ENCODE measurements around the gene MRGPRX3. TPM values are rescaled to one million over a fixed set of nuclear protein-coding genes. Genes with fewer than 3 reads are reported as not detected.
A peak's percentile ranks its signal among the peaks of the same experiment; 100 is the strongest.

The MRGPRX3 gene
- not detected for total RNA-seq
- polyA plus RNA-seq: not detected

DNA sequence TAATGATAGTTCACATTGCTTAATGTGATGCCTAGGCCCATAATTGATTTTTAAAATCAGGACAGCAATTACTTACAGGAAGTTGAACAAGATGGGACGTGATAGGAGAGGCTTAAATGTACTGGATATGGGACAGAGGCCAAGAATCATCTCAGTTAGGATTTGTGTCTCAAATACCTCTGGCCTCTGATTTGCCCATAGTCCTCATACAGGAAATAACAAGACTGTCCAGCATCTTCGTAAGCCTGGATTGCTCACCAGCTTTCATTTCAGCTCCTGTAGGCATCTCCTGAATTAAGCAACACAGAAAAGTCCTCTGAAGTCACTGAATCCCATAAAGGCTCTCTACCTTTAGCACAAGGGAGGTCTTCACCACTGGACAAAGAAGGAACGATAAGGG, at the start of gene MRGPRX3:
MRGPRX3 (plus strand) TSS at position 231 of the 400 bp plus-strand sequence. CDS start 4,632 bp downstream, outside the sequence.
- TF ChIP-seq, protein P1, sequence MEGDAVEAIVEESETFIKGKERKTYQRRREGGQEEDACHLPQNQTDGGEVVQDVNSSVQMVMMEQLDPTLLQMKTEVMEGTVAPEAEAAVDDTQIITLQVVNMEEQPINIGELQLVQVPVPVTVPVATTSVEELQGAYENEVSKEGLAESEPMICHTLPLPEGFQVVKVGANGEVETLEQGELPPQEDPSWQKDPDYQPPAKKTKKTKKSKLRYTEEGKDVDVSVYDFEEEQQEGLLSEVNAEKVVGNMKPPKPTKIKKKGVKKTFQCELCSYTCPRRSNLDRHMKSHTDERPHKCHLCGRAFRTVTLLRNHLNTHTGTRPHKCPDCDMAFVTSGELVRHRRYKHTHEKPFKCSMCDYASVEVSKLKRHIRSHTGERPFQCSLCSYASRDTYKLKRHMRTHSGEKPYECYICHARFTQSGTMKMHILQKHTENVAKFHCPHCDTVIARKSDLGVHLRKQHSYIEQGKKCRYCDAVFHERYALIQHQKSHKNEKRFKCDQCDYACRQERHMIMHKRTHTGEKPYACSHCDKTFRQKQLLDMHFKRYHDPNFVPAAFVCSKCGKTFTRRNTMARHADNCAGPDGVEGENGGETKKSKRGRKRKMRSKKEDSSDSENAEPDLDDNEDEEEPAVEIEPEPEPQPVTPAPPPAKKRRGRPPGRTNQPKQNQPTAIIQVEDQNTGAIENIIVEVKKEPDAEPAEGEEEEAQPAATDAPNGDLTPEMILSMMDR (IDR thresholded peaks at IDR 0.05): no peak
- WGBS, 2 donors: 53 to 67% methylated on average over 3 of the region's 3 CpGs
- H3K36me3 ChIP-seq: no peaks in the 10 kb centered on the region
- no peak within 1 kb of the TSS for H3K27ac ChIP-seq
- ATAC-seq (no peak), DNase-seq (no peak), FAIRE-seq (no peak)
- no peaks in the 10 kb centered on the region for H3K4me1 ChIP-seq
- no peak within 1 kb of the TSS for H3K4me3 ChIP-seq
- peaks cover 0 to 3% (median 0%) of the 10 kb centered on the region in 4 donors for H3K27me3 ChIP-seq
- no peaks in the 10 kb centered on the region for H3K9me3 ChIP-seq
- intact Hi-C loops (cut with DNase I): no loop called here

DNA sequence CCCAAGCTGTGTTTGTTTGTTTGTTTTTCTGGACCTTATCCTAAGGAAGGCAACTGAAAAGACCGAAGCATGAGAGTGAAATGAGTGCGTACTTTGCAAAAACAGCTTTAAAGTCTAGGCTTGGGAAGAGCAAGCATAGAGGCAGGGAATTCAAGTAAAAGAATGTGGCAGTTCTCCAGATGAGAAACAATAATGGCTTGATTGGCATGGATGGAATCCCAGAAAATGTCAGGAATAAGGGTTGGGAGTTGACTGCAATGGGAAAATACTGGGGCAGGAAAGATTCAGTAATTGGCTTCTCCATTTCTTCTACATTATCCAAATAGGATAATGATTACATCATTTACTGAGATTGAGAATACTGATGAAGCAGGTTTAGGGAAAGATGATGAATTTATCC, 44.0 kb upstream of the MRGPRX3 start:
- Histone ChIP-seq H3K9me3 (no peaks in the 10 kb centered on the region), H3K4me1 (no peaks in the 10 kb centered on the region), H3K27ac (no peak overlapping the region), H3K36me3 (peaks cover 0 to 17% (median 0%) of the 10 kb centered on the region in 3 donors), H3K4me3 (no peak overlapping the region), H3K27me3 (no peaks in the 10 kb centered on the region)
- FAIRE-seq (no peak), ATAC-seq (no peak), DNase-seq (no peak)
- 95 to 96% methylated on average over 2 of the region's 2 CpGs for WGBS, 2 donors
- intact Hi-C loops (cut with DNase I): no loop called here
- TF ChIP-seq, protein P1 (IDR thresholded peaks at IDR 0.05): no peak

DNA sequence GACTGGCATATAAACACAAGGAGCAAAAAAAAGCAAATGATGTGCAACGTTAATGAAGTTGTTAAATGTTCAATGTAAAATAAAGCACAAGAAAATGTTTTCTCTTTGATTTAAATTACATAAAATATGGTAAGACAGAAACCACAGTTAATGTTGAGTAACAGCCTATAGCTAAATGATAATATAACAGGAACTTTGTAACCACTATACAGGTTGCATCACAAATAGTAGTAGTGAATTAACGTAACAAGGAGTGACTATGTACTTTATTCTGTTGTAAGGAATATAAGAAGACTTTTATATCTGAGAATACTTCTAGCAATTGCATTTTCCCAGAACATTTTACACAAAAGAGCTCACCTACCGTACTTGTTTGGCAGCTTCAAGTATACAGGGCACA, 43.4 kb upstream of the MRGPRX3 start:
- DNase-seq (no peak), ATAC-seq (no peak), FAIRE-seq (no peak)
- Histone ChIP-seq H3K4me1 (no peaks in the 10 kb centered on the region), H3K27ac (no peak overlapping the region), H3K9me3 (no peaks in the 10 kb centered on the region), H3K4me3 (no peak overlapping the region), H3K36me3 (peaks cover 0 to 17% (median 0%) of the 10 kb centered on the region in 3 donors), H3K27me3 (no peaks in the 10 kb centered on the region)
- intact Hi-C loops (cut with DNase I): no loop called here
- WGBS, 2 donors: 88 to 94% methylated on average over 3 of the region's 3 CpGs
- TF ChIP-seq, protein P1 (IDR thresholded peaks at IDR 0.05): no peak

DNA sequence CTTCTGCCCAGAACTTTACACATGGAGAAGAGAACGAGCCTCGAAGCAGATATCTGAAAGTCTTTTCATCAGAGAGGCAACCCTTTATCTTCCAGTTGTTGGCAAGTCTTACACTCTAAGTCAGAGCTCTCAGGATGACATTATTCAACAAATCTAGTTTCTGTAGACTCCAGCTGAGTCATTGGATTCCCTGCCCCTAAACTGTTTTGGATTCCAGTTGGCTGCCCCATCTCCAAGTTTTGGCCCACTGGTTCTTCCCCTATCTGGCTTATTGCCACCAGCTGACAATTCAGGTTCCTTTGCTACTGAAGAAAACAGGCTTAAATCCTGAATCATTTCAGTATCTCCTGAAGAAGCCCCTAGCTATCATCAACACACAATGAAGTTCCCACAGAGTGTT, 40.6 kb upstream of the MRGPRX3 start:
- no peak for DNase-seq
- 91 to 94% methylated on average over 2 of the region's 2 CpGs for WGBS, 2 donors
- no peak for ATAC-seq

DNA sequence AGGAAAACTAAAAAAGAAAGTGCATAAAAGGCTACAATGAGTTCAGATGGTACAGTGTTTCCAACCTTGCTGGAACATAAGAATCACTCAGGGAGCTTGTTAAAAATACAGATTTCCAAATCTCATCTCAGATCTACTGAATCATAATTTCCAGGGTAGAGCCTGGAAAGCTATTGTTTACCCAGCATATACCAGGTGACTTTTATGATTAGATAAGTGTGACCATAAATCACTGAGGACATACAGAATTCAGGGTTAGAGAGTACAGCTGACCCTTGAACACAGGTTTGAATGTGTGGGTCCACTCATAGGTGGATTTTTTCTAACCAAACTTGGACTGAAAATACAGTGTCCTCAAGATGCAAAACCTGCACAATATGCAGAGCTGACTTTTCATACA, 38.4 kb upstream of the MRGPRX3 start:
- peaks cover 0 to 7% (median 0%) of the 10 kb centered on the region in 3 donors for H3K36me3 ChIP-seq
- no peaks in the 10 kb centered on the region for H3K9me3 ChIP-seq
- TF ChIP-seq, protein P1 (IDR thresholded peaks at IDR 0.05): no peak
- no peaks in the 10 kb centered on the region for H3K4me1 ChIP-seq
- intact Hi-C loops (cut with DNase I): no loop called here
- FAIRE-seq: no peak
- DNase-seq: no peak
- ATAC-seq: peak in 1 of 4 donors; percentile 17
- H3K27ac ChIP-seq: no peak overlapping the region
- no peaks in the 10 kb centered on the region for H3K27me3 ChIP-seq
- H3K4me3 ChIP-seq: no peak overlapping the region

More for the DNA sequence above, 40.6 kb upstream of the MRGPRX3 start:
- H3K9me3 ChIP-seq: no peaks in the 10 kb centered on the region
- intact Hi-C loops (cut with DNase I): no loop called here
- TF ChIP-seq, protein P1 (IDR thresholded peaks at IDR 0.05): no peak
- no peaks in the 10 kb centered on the region for H3K27me3 ChIP-seq
- no peak for FAIRE-seq
- H3K27ac ChIP-seq: no peak overlapping the region
- no peaks in the 10 kb centered on the region for H3K4me1 ChIP-seq
- no peak overlapping the region for H3K4me3 ChIP-seq
- peaks cover 0 to 21% (median 0%) of the 10 kb centered on the region in 3 donors for H3K36me3 ChIP-seq

Measured in pancreas (tissue), 10 donors.